HG03159 (cell line): ENCODE results near the gene MALRD1.

Experiments used
- ATAC-seq: cut with Tn5 transposase; IDR thresholded peaks from one replicate; pipeline ENCODE4 v1.9.1; 2021; ENCODE audit warnings: mild to moderate bottlenecking, moderate library complexity; ENCODE audit not compliant: unreplicated experiment

MALRD1 gene

GRCh38 chr10:19332304-19332703 is 283.7 kb downstream of the MALRD1 start:
- no peak for ATAC-seq

DNA sequence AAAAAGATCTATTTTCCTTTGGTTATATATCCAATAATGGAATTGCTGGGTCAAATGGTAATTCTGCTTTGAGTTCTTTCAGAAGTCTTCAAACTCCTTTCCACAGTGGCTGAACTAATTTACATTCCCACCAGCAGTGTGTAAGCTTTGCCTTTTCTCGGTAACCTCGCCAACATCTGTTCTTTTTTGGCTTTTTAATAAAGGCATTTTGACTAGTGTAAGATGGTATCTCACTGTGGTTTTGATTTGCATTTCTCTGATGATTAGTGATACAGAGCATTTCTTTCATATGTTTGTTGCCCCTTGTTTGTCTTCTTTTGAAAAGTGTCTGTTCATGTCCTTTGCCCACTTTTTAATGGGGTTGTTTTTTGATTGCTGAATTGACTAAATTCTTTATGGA is 285.0 kb downstream of the MALRD1 start:
- no peak for ATAC-seq

DNA sequence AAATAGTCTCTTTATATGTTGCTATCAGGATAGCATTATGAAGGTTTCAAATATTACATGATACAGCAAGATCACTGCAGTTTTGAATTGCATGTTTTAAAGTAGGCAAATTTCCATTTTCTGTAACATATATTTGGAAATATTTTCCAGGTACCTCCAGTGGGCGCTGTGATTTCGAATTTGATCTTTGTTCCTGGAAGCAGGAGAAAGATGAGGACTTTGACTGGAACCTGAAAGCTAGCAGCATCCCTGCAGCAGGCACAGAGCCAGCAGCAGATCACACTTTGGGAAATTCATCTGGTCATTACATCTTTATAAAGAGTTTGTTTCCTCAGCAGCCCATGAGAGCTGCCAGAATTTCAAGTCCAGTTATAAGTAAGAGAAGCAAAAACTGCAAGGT is 299.0 kb downstream of the MALRD1 start:
- no peak for ATAC-seq

GRCh38 chr10:19367176-19367575 is 318.6 kb downstream of the MALRD1 start:
- ATAC-seq = no peak

DNA sequence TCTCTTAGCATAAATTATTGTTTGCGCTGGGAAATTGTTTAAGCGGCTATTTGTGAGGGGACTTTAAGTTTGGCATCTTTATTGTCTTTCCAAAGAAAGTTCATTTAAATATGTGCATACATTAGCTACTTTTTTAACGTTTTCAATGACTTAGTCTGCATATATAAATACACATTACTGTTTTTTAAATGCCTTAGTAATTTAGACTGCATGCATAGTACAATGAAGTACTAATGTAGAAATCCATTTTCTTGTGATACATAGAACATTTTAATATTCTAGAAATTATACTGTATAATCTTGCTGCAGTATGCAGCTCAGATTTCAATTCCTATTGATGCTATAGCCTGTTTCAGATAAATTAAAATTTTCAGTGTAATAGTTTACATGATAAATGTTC is 325.4 kb downstream of the MALRD1 start:
- no peak for ATAC-seq

GRCh38 chr10:19385846-19386450 is 337.3 kb downstream of the MALRD1 start:
- ATAC-seq = no peak

DNA sequence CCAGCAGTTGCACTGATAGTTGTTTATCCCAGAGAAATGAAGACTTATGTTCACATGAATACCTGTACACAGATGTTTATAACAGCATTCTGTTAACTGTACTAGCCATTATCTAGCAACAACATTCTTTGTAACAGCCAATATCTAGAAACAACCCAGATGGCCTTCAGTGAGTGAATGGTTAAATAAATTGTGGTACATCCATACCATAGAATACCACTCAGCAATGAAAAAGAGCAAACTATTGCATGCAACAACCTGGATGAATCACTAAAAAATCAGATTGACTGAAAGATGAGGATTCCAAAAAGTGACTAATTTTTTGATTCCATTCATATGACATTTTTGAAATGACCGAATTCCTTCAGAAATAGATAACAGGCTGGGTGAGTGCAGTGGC is 360.3 kb downstream of the MALRD1 start:
- no peak for ATAC-seq

GRCh38 chr10:19411119-19411518 is 362.5 kb downstream of the MALRD1 start:
- no peak for ATAC-seq

DNA sequence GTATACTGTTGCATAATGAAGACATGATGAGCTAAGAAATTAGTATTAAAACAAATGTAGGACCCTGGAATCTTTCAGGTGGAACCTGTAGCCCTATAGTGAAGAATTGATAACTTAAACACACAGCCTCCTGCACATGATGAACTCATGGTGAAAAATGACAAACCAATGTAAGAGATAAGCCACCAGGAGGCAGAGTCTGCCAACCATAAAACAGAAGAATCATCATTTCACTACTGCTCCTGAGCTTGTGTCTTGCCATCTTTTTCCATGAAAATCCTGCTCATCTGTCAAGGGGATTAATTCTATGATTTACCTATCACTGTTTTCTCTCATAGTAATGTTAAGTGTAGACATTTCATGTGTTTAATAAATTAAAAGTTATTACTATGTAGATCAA is 363.9 kb downstream of the MALRD1 start:
- no peak for ATAC-seq

DNA sequence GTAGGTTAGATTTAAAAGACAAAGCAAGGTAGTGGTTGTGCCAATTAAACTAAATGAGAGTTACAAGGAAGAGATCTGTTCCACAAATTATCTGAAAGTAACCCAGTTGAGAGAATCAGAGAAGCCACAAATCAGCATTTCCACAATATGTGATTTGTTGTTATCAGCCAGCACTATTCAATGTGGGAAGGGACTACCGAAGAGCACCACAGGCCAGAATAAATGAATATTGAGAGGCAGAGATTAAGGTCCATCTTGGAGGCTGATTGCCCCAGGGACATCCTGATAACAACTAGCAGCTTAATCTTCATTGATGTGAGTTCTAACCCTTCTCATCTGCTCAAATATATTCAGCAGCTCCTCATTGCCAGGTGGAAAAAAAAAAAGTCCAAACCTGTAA is 367.6 kb downstream of the MALRD1 start:
- no peak for ATAC-seq

DNA sequence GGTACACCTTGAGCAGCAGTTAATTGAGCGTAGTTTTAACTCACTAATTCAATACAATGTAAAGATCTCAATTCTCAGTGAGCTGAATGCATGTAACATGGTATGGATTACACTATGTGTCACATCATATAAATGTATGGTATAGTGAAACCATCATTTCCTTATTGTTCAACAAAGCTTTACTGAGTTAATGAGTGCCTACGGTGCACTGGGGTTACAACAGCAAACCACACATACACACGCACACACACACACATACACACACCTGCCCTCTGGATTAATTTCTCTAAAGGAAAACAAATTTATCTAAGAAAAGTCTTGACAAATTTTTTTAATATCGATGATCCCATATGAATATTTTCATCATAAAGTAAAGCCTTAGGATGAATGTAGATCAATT is 369.1 kb downstream of the MALRD1 start:
- no peak for ATAC-seq

GRCh38 chr10:19421674-19422073 is 373.1 kb downstream of the MALRD1 start:
- no peak for ATAC-seq

DNA sequence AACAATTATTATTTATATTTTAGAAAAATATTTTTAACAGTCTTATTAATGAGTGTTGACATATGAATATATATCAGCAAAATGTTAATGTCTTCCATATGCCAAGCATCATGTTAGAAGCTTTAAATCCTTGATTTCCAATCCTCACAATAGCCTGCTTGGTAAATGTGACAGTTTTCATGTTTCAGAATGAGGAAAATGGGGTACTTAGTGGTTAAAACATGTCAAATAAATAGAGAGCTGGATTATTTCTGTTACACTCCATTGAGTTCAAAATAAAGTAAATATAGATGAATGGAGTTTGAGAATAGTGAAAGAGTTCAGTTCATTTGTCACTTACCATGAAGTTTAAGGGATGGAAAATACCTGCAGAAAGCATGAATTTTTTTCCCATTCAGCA is 377.4 kb downstream of the MALRD1 start:
- ATAC-seq = no peak

GRCh38 chr10:19431622-19432351 is 383.2 kb downstream of the MALRD1 start:
- ATAC-seq = no peak

GRCh38 chr10:19449860-19450259 is 401.3 kb downstream of the MALRD1 start:
- no peak for ATAC-seq

DNA sequence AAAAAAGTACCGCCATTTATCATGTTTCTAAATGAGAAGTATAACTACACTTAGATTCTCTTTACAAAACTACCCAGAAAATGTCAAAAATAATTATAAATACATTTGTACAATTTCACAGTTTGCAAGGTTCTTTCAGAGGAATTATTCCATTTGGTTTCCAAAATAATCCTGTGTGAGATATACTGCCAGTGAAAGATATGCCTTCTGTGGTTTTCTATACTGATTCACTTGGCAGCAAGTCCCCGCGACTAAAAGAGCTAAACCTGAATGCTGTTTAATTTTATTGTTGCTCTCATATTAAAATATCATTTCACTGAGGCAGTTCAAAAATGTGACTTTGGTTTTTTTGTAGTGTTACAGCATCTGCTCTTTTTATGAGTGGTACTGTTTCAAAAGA is 402.8 kb downstream of the MALRD1 start:
- ATAC-seq = no peak

DNA sequence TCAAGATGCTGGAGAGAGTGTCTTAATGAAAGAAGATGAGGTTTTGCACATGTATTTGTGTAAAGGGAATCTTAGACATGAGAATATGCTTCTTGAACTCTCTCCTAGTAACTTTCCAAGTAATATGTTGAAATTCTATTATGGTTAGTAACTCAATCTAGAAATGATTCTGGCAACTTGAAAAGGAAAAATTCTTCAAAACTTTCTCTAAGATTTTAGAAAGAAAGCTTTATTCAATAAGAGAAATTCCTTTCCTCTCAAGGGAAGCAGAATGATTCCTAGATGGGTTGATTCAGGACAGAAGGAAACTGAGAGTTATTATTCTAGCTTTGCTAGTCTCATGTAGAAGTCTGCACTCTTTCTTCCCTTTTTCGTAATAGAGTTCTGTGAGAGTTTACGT is 403.3 kb downstream of the MALRD1 start:
- ATAC-seq = no peak

GRCh38 chr10:19453967-19454366 is 405.4 kb downstream of the MALRD1 start:
- ATAC-seq = no peak

- ATAC-seq = no peak
These were observed 413.0 kb downstream of the MALRD1 start for GRCh38 chr10:19461588-19461987.

DNA sequence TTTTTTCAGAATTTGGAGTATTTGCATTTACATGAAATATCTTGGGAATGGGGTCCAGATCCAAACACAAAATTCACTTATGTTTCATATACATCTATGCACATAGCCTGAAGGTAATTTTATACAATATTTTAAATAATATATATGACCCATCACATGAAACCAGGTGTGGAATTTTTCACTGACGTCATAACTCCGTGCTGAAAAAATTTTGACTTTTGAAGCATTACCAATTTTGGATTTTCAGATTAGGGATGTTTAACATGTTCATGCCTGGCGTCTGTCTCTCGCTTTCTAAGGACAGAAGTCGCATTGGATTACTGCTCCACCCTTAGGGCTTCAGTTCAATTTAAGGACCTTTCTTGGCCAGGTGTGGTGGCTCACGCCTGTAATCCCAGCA is 418.1 kb downstream of the MALRD1 start:
- ATAC-seq = no peak

GRCh38 chr10:19468413-19468812 is 419.8 kb downstream of the MALRD1 start:
- ATAC-seq = no peak

GRCh38 chr10:19469521-19469920 is 420.9 kb downstream of the MALRD1 start:
- ATAC-seq = no peak

GRCh38 chr10:19479854-19480253 is 431.3 kb downstream of the MALRD1 start:
- no peak for ATAC-seq
